ENCODE data around the gene SETD6.

DNA sequence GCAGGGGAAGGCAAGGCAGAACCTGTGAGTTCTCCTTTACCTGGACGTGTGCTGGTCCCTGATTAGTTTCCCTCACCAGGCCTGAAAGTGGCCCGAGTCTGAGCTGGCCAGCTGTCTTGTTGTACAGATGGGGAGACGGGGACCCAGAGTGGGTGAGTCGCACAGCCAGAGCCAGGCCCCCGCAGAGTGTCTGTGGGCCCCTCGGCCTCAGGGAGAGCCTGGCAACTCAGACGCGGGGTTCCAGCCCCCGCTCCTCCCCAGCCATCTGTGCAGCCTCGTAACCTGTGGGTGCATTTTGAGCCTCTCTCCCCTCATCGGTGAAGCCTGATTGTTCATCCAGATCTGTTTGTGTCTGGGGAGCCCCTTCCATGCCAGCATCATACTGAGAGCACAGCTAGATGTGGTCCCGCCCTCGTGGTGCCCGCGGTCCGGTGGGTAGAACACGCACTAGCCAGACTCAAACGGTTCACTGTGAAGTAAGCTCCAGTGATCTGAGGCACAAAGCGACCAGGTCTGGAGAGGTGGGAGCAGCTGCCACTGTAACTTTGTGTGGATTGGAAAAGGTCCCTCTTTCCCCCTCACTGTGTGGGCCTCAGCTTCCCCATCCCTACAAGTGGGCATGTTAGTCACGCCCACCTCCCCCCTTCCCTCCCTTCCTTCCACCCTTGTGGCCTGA is 21.4 kb upstream of the SETD6 start:
- TF ChIP-seq, protein P1, sequence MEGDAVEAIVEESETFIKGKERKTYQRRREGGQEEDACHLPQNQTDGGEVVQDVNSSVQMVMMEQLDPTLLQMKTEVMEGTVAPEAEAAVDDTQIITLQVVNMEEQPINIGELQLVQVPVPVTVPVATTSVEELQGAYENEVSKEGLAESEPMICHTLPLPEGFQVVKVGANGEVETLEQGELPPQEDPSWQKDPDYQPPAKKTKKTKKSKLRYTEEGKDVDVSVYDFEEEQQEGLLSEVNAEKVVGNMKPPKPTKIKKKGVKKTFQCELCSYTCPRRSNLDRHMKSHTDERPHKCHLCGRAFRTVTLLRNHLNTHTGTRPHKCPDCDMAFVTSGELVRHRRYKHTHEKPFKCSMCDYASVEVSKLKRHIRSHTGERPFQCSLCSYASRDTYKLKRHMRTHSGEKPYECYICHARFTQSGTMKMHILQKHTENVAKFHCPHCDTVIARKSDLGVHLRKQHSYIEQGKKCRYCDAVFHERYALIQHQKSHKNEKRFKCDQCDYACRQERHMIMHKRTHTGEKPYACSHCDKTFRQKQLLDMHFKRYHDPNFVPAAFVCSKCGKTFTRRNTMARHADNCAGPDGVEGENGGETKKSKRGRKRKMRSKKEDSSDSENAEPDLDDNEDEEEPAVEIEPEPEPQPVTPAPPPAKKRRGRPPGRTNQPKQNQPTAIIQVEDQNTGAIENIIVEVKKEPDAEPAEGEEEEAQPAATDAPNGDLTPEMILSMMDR (IDR thresholded peaks at IDR 0.05 in 4 of 5, conservative IDR thresholded peaks at IDR 0.05 in 1 of 5) = no peak
- TF ChIP-seq POLR2A (IDR thresholded peaks at IDR 0.05) = no peak

All from gastrocnemius medialis (tissue), 4 donors.